ENCODE data around the gene RANBP1. TPM values are rescaled to one million over a fixed set of nuclear protein-coding genes. Genes with fewer than 3 reads are reported as not detected.

RANBP1 gene
- total RNA-seq, 1 donor from 2014 or later: 177 TPM

GRCh38 chr22:20149257-20150250 is 33.6 kb downstream of the RANBP1 start:
- Histone ChIP-seq H3K27ac (no peak overlapping the region), H3K9me3 (no peaks in the 10 kb centered on the region), H3K4me1 (no peaks in the 10 kb centered on the region), H3K36me3 (no peaks in the 10 kb centered on the region), H3K4me3 (no peak overlapping the region), H3K27me3 (no peaks in the 10 kb centered on the region)
- intact Hi-C loops (cut with DNase I): no loop called here
- no peak for DNase-seq (ENCODE audit: extremely low spot score in 2 of 2)
- TF ChIP-seq POLR2A (IDR thresholded peaks at IDR 0.05) (no peak), CTCF (IDR thresholded peaks at IDR 0.05) (no peak), POLR2AphosphoS5 (IDR thresholded peaks at IDR 0.05; ENCODE audit: insufficient read depth in 1 of 2, low read depth in 1 of 2) (no peak)

- Histone ChIP-seq H3K27me3 (no peaks in the 10 kb centered on the region), H3K36me3 (no peaks in the 10 kb centered on the region), H3K4me3 (no peak within 1 kb of the TSS), H3K9me3 (no peaks in the 10 kb centered on the region), H3K27ac (no peak within 1 kb of the TSS), H3K4me1 (no peaks in the 10 kb centered on the region)
- intact Hi-C loops (cut with DNase I): no loop called here
- TF ChIP-seq POLR2AphosphoS5 (IDR thresholded peaks at IDR 0.05; ENCODE audit: insufficient read depth in 1 of 2, low read depth in 1 of 2) (no peak), CTCF (IDR thresholded peaks at IDR 0.05) (no peak), POLR2A (IDR thresholded peaks at IDR 0.05) (no peak)
- no peak for DNase-seq (ENCODE audit: extremely low spot score in 2 of 2)
Measured at GRCh38 chr22:20150381-20151275, 34.7 kb downstream of the RANBP1 start, which contains the start of gene CCDC188. Gene CCDC188, minus strand, starts transcription at chr22:20151055. Its CDS starts 69 bp downstream, at chr22:20150986.

GRCh38 chr22:20151276-20151588 is 35.3 kb downstream of the RANBP1 start:
- DNase-seq (ENCODE audit: extremely low spot score in 2 of 2): no peak
- intact Hi-C loops (cut with DNase I): no loop called here
- Histone ChIP-seq H3K9me3 (no peaks in the 10 kb centered on the region), H3K27ac (no peak overlapping the region), H3K36me3 (no peaks in the 10 kb centered on the region), H3K4me3 (no peak overlapping the region), H3K27me3 (no peaks in the 10 kb centered on the region), H3K4me1 (no peaks in the 10 kb centered on the region)
- TF ChIP-seq POLR2A (IDR thresholded peaks at IDR 0.05) (no peak), CTCF (IDR thresholded peaks at IDR 0.05) (no peak), POLR2AphosphoS5 (IDR thresholded peaks at IDR 0.05; ENCODE audit: insufficient read depth in 1 of 2, low read depth in 1 of 2) (no peak)

GRCh38 chr22:20152464-20152890 is 36.6 kb downstream of the RANBP1 start:
- intact Hi-C loops (cut with DNase I): no loop called here
- no peaks in the 10 kb centered on the region for H3K36me3 ChIP-seq
- TF ChIP-seq POLR2A (IDR thresholded peaks at IDR 0.05) (no peak), POLR2AphosphoS5 (IDR thresholded peaks at IDR 0.05; ENCODE audit: insufficient read depth in 1 of 2, low read depth in 1 of 2) (no peak), CTCF (IDR thresholded peaks at IDR 0.05) (no peak)
- no peak overlapping the region for H3K4me3 ChIP-seq
- H3K4me1 ChIP-seq: no peaks in the 10 kb centered on the region
- H3K27ac ChIP-seq: no peak overlapping the region
- no peaks in the 10 kb centered on the region for H3K9me3 ChIP-seq
- no peaks in the 10 kb centered on the region for H3K27me3 ChIP-seq
- no peak for DNase-seq (ENCODE audit: extremely low spot score in 2 of 2)

Data from vagina (tissue), 2 donors.